Right ventricle myocardium superior (tissue), 1 donor: ENCODE data around the gene HS3ST2. TPM values are rescaled to one million over a fixed set of nuclear protein-coding genes. Genes with fewer than 3 reads are reported as not detected.
"Not testable (repeated sequence)": the region's sequence is repeated elsewhere in the genome, so short reads cannot be mapped to it uniquely, and the experiment has no call there.

Source experiments
- ATAC-seq: fragments of 200-7000 bp; cut with Tn5 transposase; one replicate; pipeline ENCODE4 v1.9.1; 2020; ENCODE audit warnings: mild to moderate bottlenecking; ENCODE audit not compliant: poor library complexity
- DNase-seq: peaks from one replicate; pipeline ENCODE4 v3.0.0-alpha.2; 2020
- intact Hi-C: fragments of 100-400 bp; cut with DNase I; formaldehyde crosslinking; loops from one replicate; pipeline ENCODE4 v1.11.2; 2022
- total RNA-seq: library from RNA; stranded (reverse); fragmentation: NEBNext Ultra II Directional; extraction: Animal tissue kit (Norgen Biotek cat#: 25700); gene quantifications from one replicate; pipeline ENCODE4 v1.2.1, GENCODE V29; 2021
- donor health status: DM: no; HTN: yes; CAD: no; lungs with severe emphysema.

Gene HS3ST2
- total RNA-seq, 1 donor from 2014 or later: 0.19 TPM

GRCh38 chr16:22862046-22862445 is 48.1 kb downstream of the HS3ST2 start:
- intact Hi-C loops: no loop called here

GRCh38 chr16:22864375-22864774 is 50.4 kb downstream of the HS3ST2 start:
- ATAC-seq: no peak
- intact Hi-C loops: no loop called here
- DNase-seq: no peak

More at GRCh38 chr16:22862046-22862445, 48.1 kb downstream of the HS3ST2 start:
- DNase-seq (no peak), ATAC-seq (no peak)

- no peak for ATAC-seq
- no peak for DNase-seq
- intact Hi-C loops: no loop called here
Observed at GRCh38 chr16:22868593-22869224, 54.7 kb downstream of the HS3ST2 start.

- intact Hi-C loops: no loop called here
- ATAC-seq (no peak), DNase-seq (no peak)
Observed at GRCh38 chr16:22871861-22872260, 57.9 kb downstream of the HS3ST2 start.

GRCh38 chr16:22874394-22874793 is 60.4 kb downstream of the HS3ST2 start:
- intact Hi-C loops: no loop called here
- ATAC-seq: no peak
- no peak for DNase-seq

GRCh38 chr16:22878955-22879354 is 65.0 kb downstream of the HS3ST2 start:
- DNase-seq (no peak), ATAC-seq (no peak)
- intact Hi-C loops: no loop called here

GRCh38 chr16:22879466-22879865 is 65.5 kb downstream of the HS3ST2 start:
- no peak for DNase-seq
- ATAC-seq: no peak
- intact Hi-C loops: no loop called here

- intact Hi-C loops: no loop called here
- no peak for ATAC-seq
- DNase-seq: no peak
Observed at GRCh38 chr16:22882981-22883380, 69.0 kb downstream of the HS3ST2 start.

GRCh38 chr16:22885951-22886350 is 72.0 kb downstream of the HS3ST2 start:
- DNase-seq: no peak
- intact Hi-C loops: no loop called here
- no peak for ATAC-seq

GRCh38 chr16:22886927-22887326 is 73.0 kb downstream of the HS3ST2 start:
- intact Hi-C loops: no loop called here
- ATAC-seq (no peak), DNase-seq (no peak)

- no peak for DNase-seq
- no peak for ATAC-seq
- intact Hi-C loops: no loop called here
Observed at GRCh38 chr16:22887445-22887844, 73.5 kb downstream of the HS3ST2 start.

- ATAC-seq (no peak), DNase-seq (no peak)
- intact Hi-C loops: no loop called here
Observed at GRCh38 chr16:22888791-22889190, 74.8 kb downstream of the HS3ST2 start.

- no peak for ATAC-seq
- intact Hi-C loops: no loop called here
- no peak for DNase-seq
Observed at GRCh38 chr16:22890976-22891375, 77.0 kb downstream of the HS3ST2 start.

GRCh38 chr16:22897184-22897583 is 83.2 kb downstream of the HS3ST2 start:
- DNase-seq: no peak
- intact Hi-C loops: loop anchor here (5.0 kb wide), 1 partner anchor 50 kb away; no protein-coding TSS in a partner anchor

GRCh38 chr16:22898131-22898530 is 84.2 kb downstream of the HS3ST2 start:
- ATAC-seq (no peak), DNase-seq (no peak)
- intact Hi-C loops: loop anchor here (5.0 kb wide), 1 partner anchor 49 kb away; no protein-coding TSS in a partner anchor

More at GRCh38 chr16:22897184-22897583, 83.2 kb downstream of the HS3ST2 start:
- ATAC-seq: no peak

- DNase-seq (peak; percentile 77), ATAC-seq (peak; percentile 85)
- intact Hi-C loops: loop anchor here (5.0 kb wide), 1 partner anchor 48 kb away; no protein-coding TSS in a partner anchor
Observed at GRCh38 chr16:22898874-22899348, 84.9 kb downstream of the HS3ST2 start.

- ATAC-seq, DNase-seq: not testable (repeated sequence)
- intact Hi-C loops: loop anchor here (5.0 kb wide), 1 partner anchor 48 kb away; no protein-coding TSS in a partner anchor
Observed at GRCh38 chr16:22899567-22899966, 85.6 kb downstream of the HS3ST2 start.

- intact Hi-C loops: loop anchor here (10.0 kb wide), 2 partner anchors 164 to 534 kb away; no protein-coding TSS in a partner anchor
- DNase-seq: no peak
- ATAC-seq: no peak
Observed at GRCh38 chr16:22900863-22901262, 86.9 kb downstream of the HS3ST2 start.

- DNase-seq (no peak), ATAC-seq (no peak)
- intact Hi-C loops: loop anchor here (10.0 kb wide), 2 partner anchors 163 to 533 kb away; no protein-coding TSS in a partner anchor
Observed at GRCh38 chr16:22901563-22901962, 87.6 kb downstream of the HS3ST2 start.

GRCh38 chr16:22903716-22904115 is 89.8 kb downstream of the HS3ST2 start:
- intact Hi-C loops: loop anchor here (10.0 kb wide), 2 partner anchors 161 to 531 kb away; no protein-coding TSS in a partner anchor
- DNase-seq (no peak), ATAC-seq (no peak)
